T-helper 17 cell (primary cell): ENCODE data around the gene COPS3. TPM values are rescaled to one million over a fixed set of nuclear protein-coding genes. Genes with fewer than 3 reads are reported as not detected.

ENCODE experiments used
- ATAC-seq: fragments of 150-1000 bp; cut with Tn5 transposase; 2 replicates; pipeline ENCODE4 v1.10.0; 2021; ENCODE audit warnings: mild to moderate bottlenecking, moderate library complexity
- DNase-seq, 3 donors: peaks; one replicate each; pipeline versions ENCODE4 v3.0.0 to v3.0.0-alpha.2; 2020 to 2021
- H3K9me3 ChIP-seq: one replicate; pipeline ENCODE4 v1.7.0; 2013; ENCODE audit warnings: low read length, mild to moderate bottlenecking; ENCODE audit not compliant: control insufficient read depth, poor library complexity, severe bottlenecking
- H3K27ac Mint-ChIP-seq: one replicate; pipeline ENCODE4 v1.8.0; 2022; ENCODE audit warnings: mild to moderate bottlenecking, moderate library complexity, mixed read lengths
- H3K27me3 Mint-ChIP-seq: one replicate; pipeline ENCODE4 v1.8.0; 2022; ENCODE audit warnings: mixed read lengths
- H3K36me3 Mint-ChIP-seq: one replicate; pipeline ENCODE4 v1.8.0; 2022; ENCODE audit warnings: low read depth, mixed read lengths
- H3K4me1 Mint-ChIP-seq: one replicate; pipeline ENCODE4 v1.8.0; 2022; ENCODE audit warnings: mild to moderate bottlenecking, mixed read lengths
- H3K4me3 Mint-ChIP-seq: one replicate; pipeline ENCODE4 v1.8.0; 2022; ENCODE audit warnings: mild to moderate bottlenecking, moderate library complexity, mixed read lengths
- total RNA-seq, 4 donors: library from RNA in 2 of 4; stranded (reverse) in 2 of 4; gene quantifications; one replicate each; pipeline ENCODE4 v1.2.3 and lab custom pipeline; 2022 to 2026

Gene COPS3
- total RNA-seq, result 10 to 100 TPM; 87.8 to 89.1 TPM
- 75.6 to 119 reads per million in 2 donors for total RNA-seq (lab: John Stamatoyannopoulos, UW)

- Mint-ChIP-seq H3K4me1 (peaks cover 29% of the 10 kb centered on the region), H3K4me3 (peak within 1 kb of the TSS; percentile 92), H3K27ac (peak within 1 kb of the TSS; percentile 89), H3K36me3 (no peaks in the 10 kb centered on the region), H3K27me3 (no peaks in the 10 kb centered on the region)
- peak; percentile 92 to 94 (median 93) for DNase-seq
- H3K9me3 ChIP-seq, result no peaks in the 10 kb centered on the region
- ATAC-seq, result peak; percentile 91
These were observed at the start of gene COPS3 for GRCh38 chr17:17280613-17281549. Gene COPS3 (minus strand): TSS chr17:17281246. CDS start chr17:17281186, 60 bp downstream.

DNA sequence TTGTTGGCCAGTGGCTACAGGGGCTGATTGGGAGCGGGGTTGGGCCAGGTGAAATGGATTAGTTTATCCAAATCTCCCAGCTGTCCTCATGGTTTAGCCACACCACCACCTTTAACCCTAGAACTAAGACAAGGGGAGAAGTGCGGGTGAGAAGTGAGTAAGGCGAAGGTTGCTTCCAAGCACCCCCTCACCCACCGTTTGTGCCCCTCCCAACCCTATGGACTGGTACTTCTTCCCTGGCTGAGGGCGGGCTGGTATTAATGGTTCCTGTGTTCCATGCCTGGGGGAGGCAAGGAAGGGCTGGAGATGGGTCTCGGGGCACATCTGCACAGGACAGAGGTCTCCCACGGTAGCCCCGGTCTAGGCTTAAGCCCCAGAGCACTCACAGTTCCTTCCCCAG, 47.2 kb upstream of the COPS3 start:
- Mint-ChIP-seq H3K27ac (no peak overlapping the region), H3K4me3 (no peak overlapping the region), H3K27me3 (no peaks in the 10 kb centered on the region), H3K36me3 (no peaks in the 10 kb centered on the region), H3K4me1 (no peaks in the 10 kb centered on the region)
- no peak for ATAC-seq
- H3K9me3 ChIP-seq, result no peaks in the 10 kb centered on the region
- DNase-seq, result no peak

- peaks cover 2% of the 10 kb centered on the region for H3K4me1 Mint-ChIP-seq
- DNase-seq (no peak), ATAC-seq (no peak)
- no peak overlapping the region for H3K4me3 Mint-ChIP-seq
- H3K27ac Mint-ChIP-seq, result no peak overlapping the region
- no peaks in the 10 kb centered on the region for H3K36me3 Mint-ChIP-seq
- H3K27me3 Mint-ChIP-seq, result no peaks in the 10 kb centered on the region
- H3K9me3 ChIP-seq, result no peaks in the 10 kb centered on the region
These were observed 45.3 kb upstream of the COPS3 start for GRCh38 chr17:17326275-17326875.

DNA sequence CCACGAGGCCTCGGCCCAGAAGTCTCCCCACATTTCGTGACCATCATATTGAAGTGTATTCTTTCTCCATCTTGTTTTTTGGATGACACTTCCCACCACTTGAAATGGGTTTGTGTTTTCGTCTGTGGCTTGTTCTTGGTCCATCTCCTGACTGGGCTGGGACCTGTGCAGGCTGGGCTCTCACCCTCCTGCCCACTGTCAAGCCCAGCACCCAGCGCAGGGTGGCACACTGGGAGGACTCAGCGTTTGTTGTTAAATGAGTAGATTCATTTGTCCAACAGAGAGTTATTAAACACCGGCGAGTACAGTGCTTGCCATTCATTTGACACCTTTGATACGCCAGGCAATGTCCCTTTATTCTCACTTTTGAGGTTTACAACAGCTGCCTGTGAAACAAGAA, 44.8 kb upstream of the COPS3 start:
- Mint-ChIP-seq H3K36me3 (no peaks in the 10 kb centered on the region), H3K27ac (no peak overlapping the region), H3K4me1 (peaks cover 2% of the 10 kb centered on the region), H3K27me3 (no peaks in the 10 kb centered on the region), H3K4me3 (no peak overlapping the region)
- DNase-seq, result no peak
- ATAC-seq, result no peak
- H3K9me3 ChIP-seq, result no peaks in the 10 kb centered on the region

DNA sequence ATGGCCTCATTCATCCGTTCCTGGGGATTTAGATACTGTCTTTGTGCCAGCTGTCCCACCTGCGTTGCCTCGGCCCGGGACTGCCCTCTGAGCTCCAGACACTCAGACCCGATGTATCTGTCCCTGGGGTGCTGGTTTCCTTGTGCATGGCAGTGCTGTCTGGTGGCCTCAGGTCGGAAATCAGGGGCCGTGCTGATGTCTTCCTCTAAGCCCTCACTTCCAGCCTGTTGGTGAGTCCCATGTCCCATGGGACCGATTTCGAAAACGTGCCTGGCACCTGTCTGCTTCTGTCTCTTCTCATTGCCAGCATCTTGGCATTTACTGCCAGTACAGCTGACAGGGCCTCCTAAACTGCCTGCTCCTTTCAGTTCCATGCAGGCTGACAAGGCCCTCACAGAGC, 44.2 kb upstream of the COPS3 start:
- no peak overlapping the region for H3K4me3 Mint-ChIP-seq
- DNase-seq (no peak), ATAC-seq (no peak)
- H3K27me3 Mint-ChIP-seq, result no peaks in the 10 kb centered on the region
- H3K36me3 Mint-ChIP-seq, result no peaks in the 10 kb centered on the region
- H3K9me3 ChIP-seq, result no peaks in the 10 kb centered on the region
- no peak overlapping the region for H3K27ac Mint-ChIP-seq
- peaks cover 2% of the 10 kb centered on the region for H3K4me1 Mint-ChIP-seq

GRCh38 chr17:17324616-17325015, 43.6 kb upstream of the COPS3 start:
- Mint-ChIP-seq H3K4me1 (peaks cover 2% of the 10 kb centered on the region), H3K4me3 (no peak overlapping the region), H3K27ac (no peak overlapping the region), H3K27me3 (no peaks in the 10 kb centered on the region), H3K36me3 (no peaks in the 10 kb centered on the region)
- ATAC-seq, result no peak
- no peaks in the 10 kb centered on the region for H3K9me3 ChIP-seq
- no peak for DNase-seq

DNA sequence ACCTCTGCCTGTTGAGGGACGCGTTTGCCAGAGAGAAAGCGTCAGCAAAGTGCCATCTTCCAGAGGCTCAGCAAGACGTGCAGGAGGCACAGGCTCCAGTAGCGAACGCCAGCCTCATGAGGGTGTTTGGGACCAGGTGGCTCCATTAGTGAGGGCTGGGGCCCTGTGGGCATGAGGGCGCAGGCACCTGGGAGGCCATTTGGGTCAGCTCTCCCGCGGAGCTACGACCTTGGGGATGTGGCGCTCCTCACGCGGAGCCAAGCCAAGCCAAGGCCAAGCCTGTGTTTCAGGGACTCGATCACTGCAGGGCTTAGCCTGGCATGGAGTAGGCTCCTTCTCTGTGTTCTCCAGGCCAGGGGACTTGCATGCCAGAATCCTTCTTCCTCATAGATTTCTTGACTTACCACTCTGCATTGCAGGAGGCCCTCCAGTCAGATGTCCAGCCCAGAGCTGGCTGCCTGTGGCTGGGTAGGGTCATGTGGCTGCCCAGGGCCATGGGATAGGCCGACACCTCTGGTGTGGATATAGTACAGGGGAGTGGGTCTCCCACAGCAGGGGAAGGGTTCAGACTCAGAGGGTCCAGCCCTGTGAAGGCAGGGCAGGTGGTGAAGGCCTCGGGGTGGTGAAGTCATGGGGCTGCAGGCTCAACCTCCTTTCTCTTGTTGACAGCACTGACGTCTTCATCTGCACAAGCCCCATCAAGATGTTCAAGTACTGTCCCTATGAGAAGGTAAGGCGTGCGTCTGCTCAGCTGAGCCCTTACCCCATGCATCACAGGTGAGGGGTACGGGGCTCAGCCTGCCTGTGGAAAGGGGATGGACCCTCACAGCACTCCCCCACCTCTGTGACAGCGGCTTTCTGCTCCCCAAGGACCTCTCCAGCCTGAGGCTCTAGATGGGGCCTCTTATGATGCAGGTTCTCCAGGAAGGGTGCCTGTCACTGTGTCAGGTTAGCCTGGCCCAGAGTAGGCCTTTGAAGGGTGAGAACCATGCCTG, 41.8 kb upstream of the COPS3 start:
- no peaks in the 10 kb centered on the region for H3K27me3 Mint-ChIP-seq
- H3K4me3 Mint-ChIP-seq, result peak overlapping the region; percentile 31
- no peak for ATAC-seq
- H3K27ac Mint-ChIP-seq, result no peak overlapping the region
- no peaks in the 10 kb centered on the region for H3K36me3 Mint-ChIP-seq
- DNase-seq, result no peak
- peaks cover 2% of the 10 kb centered on the region for H3K4me1 Mint-ChIP-seq
- no peaks in the 10 kb centered on the region for H3K9me3 ChIP-seq

GRCh38 chr17:17321356-17322025, 40.4 kb upstream of the COPS3 start:
- H3K4me1 Mint-ChIP-seq, result peaks cover 2% of the 10 kb centered on the region
- H3K9me3 ChIP-seq, result no peaks in the 10 kb centered on the region
- no peak overlapping the region for H3K27ac Mint-ChIP-seq
- DNase-seq (no peak), ATAC-seq (no peak)
- H3K36me3 Mint-ChIP-seq, result no peaks in the 10 kb centered on the region
- no peak overlapping the region for H3K4me3 Mint-ChIP-seq
- H3K27me3 Mint-ChIP-seq, result no peaks in the 10 kb centered on the region

- H3K27me3 Mint-ChIP-seq, result no peaks in the 10 kb centered on the region
- no peak for DNase-seq
- H3K4me1 Mint-ChIP-seq, result peaks cover 2% of the 10 kb centered on the region
- H3K27ac Mint-ChIP-seq, result no peak overlapping the region
- H3K4me3 Mint-ChIP-seq, result no peak overlapping the region
- no peaks in the 10 kb centered on the region for H3K9me3 ChIP-seq
- no peaks in the 10 kb centered on the region for H3K36me3 Mint-ChIP-seq
- ATAC-seq, result no peak
These were observed 39.8 kb upstream of the COPS3 start for GRCh38 chr17:17320911-17321220.

DNA sequence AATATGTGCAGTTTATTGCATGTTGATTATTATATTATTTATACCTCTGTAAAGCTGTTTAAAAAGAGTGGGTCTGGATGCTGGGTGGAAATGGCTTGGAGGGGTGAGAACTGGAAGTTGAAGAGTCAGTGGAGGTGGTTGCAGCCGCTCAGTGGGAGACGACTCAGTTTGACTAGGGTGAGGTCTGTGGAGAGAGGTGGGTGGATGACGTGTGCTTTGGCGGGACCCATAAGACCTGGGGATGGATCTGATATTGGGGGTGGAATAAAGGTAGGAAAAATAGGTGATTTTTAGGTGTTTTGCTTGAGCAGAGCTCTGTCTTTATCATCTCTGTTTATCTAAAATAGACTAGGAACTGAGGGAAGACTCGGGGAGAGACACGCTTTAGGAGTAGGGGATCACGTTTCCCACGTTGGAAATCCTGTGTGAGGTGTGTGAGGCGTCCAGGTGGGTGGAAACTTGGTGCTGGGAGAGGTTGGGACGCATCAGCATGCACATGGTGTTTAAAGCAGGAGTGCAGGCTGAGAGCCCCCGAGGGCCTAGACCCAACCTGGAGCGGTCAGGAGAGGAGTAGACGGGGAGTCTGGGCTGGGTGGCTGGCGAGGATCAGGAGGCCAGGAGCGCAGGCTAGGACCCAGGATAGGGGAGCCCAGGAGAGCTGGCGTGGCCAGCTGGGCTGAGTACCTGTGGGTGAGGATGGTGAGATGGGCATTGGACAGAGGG, 39.3 kb upstream of the COPS3 start:
- Mint-ChIP-seq H3K36me3 (no peaks in the 10 kb centered on the region), H3K4me3 (no peak overlapping the region), H3K4me1 (peaks cover 2% of the 10 kb centered on the region), H3K27ac (no peak overlapping the region), H3K27me3 (no peaks in the 10 kb centered on the region)
- DNase-seq (no peak), ATAC-seq (no peak)
- no peaks in the 10 kb centered on the region for H3K9me3 ChIP-seq

DNA sequence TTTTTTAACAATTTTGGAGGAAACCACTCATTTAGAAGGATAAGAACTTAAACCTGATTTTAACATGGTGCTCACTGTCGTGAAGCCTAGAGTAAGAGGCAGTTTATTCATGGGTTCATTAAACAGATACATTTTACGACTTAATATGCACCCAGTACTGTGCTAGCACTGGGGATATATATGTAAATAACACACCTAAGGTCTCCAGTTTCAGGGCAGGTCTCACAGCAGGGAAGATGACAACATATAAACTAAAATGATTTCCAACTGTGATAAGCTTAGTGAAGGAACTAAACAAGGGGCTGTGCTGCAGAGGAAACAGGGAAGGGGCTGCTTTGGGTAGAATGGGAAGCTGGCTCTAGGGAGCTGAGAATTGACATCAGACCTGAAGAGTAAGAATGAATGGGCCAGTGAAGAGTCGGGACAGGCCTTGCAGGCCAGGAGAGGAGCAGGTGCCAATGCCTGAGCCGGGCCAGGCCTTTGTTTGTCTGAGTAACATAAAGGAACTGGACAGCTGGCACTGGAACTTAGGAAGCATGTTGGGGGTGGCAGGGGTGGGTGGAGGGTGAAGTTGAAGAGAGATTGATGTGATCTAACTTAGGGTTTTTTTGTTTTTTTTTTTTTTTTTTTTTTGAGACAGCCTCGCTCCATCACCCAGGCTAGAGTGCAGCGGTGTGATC, 34.2 kb upstream of the COPS3 start:
- Mint-ChIP-seq H3K27ac (no peak overlapping the region), H3K4me3 (no peak overlapping the region), H3K27me3 (no peaks in the 10 kb centered on the region), H3K36me3 (no peaks in the 10 kb centered on the region), H3K4me1 (peaks cover 8% of the 10 kb centered on the region)
- no peak for ATAC-seq
- DNase-seq, result no peak
- H3K9me3 ChIP-seq, result no peaks in the 10 kb centered on the region
